CD4-positive, alpha-beta T cell treated with Interleukin-21 for 1 hour (primary cell): ENCODE measurements around the gene OBP2A.
"Not testable (repeated sequence)": the region's sequence is repeated elsewhere in the genome, so short reads cannot be mapped to it uniquely, and the experiment has no call there.

ENCODE experiments used
- DNase-seq: peaks from one replicate; pipeline ENCODE4 v3.0.0-alpha.2; 2020

OBP2A gene

GRCh38 chr9:135528842-135529435 is 17.0 kb upstream of the OBP2A start:
- DNase-seq, result not testable (repeated sequence)

- DNase-seq, result no peak
These were observed 15.8 kb upstream of the OBP2A start for GRCh38 chr9:135530146-135530545.

GRCh38 chr9:135531096-135531495 is 14.8 kb upstream of the OBP2A start:
- DNase-seq, result no peak

- no peak for DNase-seq
These were observed 12.8 kb upstream of the OBP2A start for GRCh38 chr9:135533113-135533512.

GRCh38 chr9:135533674-135534073 is 12.3 kb upstream of the OBP2A start:
- no peak for DNase-seq

GRCh38 chr9:135534192-135534711 is 11.7 kb upstream of the OBP2A start:
- DNase-seq, result not testable (repeated sequence)

- DNase-seq, result not testable (repeated sequence)
These were observed 11.1 kb upstream of the OBP2A start for GRCh38 chr9:135534826-135535225.

- not testable (repeated sequence) for DNase-seq
These were observed 10.3 kb upstream of the OBP2A start for GRCh38 chr9:135535631-135536030.

- no peak for DNase-seq
These were observed 9.7 kb upstream of the OBP2A start for GRCh38 chr9:135536216-135536615.

- not testable (repeated sequence) for DNase-seq
These were observed 2.5 kb upstream of the OBP2A start for GRCh38 chr9:135543262-135543894.

GRCh38 chr9:135544981-135545635 is 818 bp upstream of the OBP2A start:
- DNase-seq, result no peak

- not testable (repeated sequence) for DNase-seq
These were observed 1.1 kb downstream of the OBP2A start for GRCh38 chr9:135546792-135547617.

GRCh38 chr9:135547756-135548736 is 2.1 kb downstream of the OBP2A start:
- DNase-seq, result no peak

- DNase-seq, result not testable (repeated sequence)
These were observed 3.8 kb downstream of the OBP2A start for GRCh38 chr9:135549478-135550343.

GRCh38 chr9:135550344-135550918 is 4.5 kb downstream of the OBP2A start:
- no peak for DNase-seq

- DNase-seq, result no peak
These were observed 5.1 kb downstream of the OBP2A start for GRCh38 chr9:135551031-135551430.

GRCh38 chr9:135551456-135551855 is 5.5 kb downstream of the OBP2A start:
- no peak for DNase-seq

- no peak for DNase-seq
These were observed 6.2 kb downstream of the OBP2A start for GRCh38 chr9:135552021-135552697.

- no peak for DNase-seq
These were observed 6.8 kb downstream of the OBP2A start for GRCh38 chr9:135552698-135553171.

- DNase-seq, result no peak
These were observed 8.8 kb downstream of the OBP2A start for GRCh38 chr9:135554718-135555117.
